ENCODE data around the gene HSPA12A. TPM values are rescaled to one million over a fixed set of nuclear protein-coding genes. Genes with fewer than 3 reads are reported as not detected.
"Not testable (repeated sequence)": the region's sequence is repeated elsewhere in the genome, so short reads cannot be mapped to it uniquely, and the experiment has no call there.

Gene HSPA12A
- total RNA-seq, 1 experiment from 2014 or later: 9.0 TPM

DNA sequence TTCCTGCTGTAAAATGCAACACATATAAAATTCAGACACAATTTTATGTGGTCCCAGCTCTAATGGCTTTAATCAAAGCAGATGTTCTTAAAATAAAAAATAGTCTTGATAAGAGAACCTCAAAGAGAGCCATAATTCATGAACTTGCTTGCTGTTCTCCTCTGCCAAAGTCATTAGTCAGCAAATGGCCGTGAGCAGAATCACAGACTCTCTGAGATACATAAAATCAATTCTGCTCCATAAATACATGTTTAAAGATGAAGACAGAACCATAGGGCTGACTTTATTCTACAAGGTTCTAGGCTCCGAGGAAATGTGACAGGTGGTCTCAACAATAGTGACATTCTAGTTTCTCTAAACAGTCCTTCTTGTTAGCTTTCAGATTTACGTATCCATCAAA, 29.8 kb downstream of the HSPA12A start:
- Histone ChIP-seq H3K4me3 (no peak overlapping the region), H3K27me3 (replicated peaks) (no peaks in the 10 kb centered on the region), H3K36me3 (no peaks in the 10 kb centered on the region), H3K9me3 (replicated peaks) (no peaks in the 10 kb centered on the region), H3K27ac (no peak overlapping the region), H3K4me1 (replicated peaks) (no peaks in the 10 kb centered on the region)
- no peak for DNase-seq (ENCODE audit: low read depth in 1 of 2, low spot score in 2 of 2)

DNA sequence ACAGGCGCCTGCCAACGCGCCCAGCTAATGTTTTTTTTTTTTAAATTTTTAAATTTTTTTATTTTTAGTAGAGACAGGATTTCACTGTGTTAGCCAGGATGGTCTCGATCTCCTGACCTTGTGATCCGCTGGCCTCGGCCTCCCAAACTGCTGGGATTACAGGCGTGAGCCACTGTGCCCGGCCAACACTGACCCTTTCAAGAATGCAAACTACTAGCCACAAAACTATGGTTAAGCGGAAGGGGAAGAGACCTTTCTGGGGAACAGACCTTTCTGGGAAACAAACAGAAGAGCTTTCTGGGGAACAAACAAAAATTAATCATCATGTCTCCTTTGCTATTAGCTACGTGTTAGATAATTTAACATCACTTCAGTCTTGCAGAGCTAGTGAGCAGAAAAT, 30.6 kb downstream of the HSPA12A start:
- H3K9me3 ChIP-seq (replicated peaks); H3K27ac ChIP-seq; H3K4me1 ChIP-seq (replicated peaks); DNase-seq (ENCODE audit: low read depth in 1 of 2, low spot score in 2 of 2); H3K4me3 ChIP-seq; H3K27me3 ChIP-seq (replicated peaks); H3K36me3 ChIP-seq: not testable (repeated sequence)

DNA sequence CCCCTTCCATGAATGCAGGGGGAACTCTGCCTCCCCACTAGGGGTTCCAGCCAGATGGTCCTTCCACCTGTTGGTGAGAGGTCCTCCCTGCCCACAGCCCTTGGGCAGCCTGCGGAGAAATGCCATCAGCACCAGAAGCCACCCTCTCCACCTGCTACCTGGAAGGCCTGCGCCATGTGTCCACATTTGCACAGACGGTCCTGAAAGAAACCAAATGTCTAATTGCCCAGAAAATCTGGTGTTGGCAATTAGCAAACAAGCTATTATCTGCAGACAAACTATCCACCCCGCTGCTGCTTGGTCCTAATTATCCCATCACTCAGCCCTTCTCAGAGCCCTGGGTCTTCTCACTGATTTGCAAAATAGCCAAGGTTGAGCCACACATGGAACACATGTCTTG, 32.3 kb downstream of the HSPA12A start:
- Histone ChIP-seq H3K27ac (no peak overlapping the region), H3K9me3 (replicated peaks) (no peaks in the 10 kb centered on the region), H3K36me3 (no peaks in the 10 kb centered on the region), H3K4me1 (replicated peaks) (no peaks in the 10 kb centered on the region), H3K4me3 (no peak overlapping the region), H3K27me3 (replicated peaks) (no peaks in the 10 kb centered on the region)
- DNase-seq (ENCODE audit: low read depth in 1 of 2, low spot score in 2 of 2): no peak

DNA sequence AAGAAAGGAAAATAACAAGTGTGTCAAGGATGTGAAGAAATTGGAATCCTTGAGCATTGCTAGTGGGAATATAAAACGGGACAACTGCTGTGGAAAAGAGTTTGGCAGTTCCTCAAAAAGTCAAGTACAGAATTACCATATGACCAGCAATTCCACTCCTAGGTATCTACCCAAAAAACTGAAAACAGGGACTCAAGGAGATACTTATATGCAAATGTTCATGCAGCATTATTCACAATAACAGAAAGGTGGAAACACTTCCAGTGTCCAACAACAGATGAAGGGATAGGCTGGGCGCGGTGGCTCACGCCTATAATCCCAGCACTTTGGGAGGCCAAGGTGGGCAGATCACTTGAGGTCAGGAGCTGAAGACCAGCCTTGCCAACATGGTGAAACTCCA, 33.5 kb downstream of the HSPA12A start:
- H3K27me3 ChIP-seq (replicated peaks): no peaks in the 10 kb centered on the region
- H3K9me3 ChIP-seq (replicated peaks): no peaks in the 10 kb centered on the region
- no peak overlapping the region for H3K27ac ChIP-seq
- H3K4me3 ChIP-seq: no peak overlapping the region
- H3K36me3 ChIP-seq: no peaks in the 10 kb centered on the region
- H3K4me1 ChIP-seq (replicated peaks): no peaks in the 10 kb centered on the region
- no peak for DNase-seq (ENCODE audit: low read depth in 1 of 2, low spot score in 2 of 2)

DNA sequence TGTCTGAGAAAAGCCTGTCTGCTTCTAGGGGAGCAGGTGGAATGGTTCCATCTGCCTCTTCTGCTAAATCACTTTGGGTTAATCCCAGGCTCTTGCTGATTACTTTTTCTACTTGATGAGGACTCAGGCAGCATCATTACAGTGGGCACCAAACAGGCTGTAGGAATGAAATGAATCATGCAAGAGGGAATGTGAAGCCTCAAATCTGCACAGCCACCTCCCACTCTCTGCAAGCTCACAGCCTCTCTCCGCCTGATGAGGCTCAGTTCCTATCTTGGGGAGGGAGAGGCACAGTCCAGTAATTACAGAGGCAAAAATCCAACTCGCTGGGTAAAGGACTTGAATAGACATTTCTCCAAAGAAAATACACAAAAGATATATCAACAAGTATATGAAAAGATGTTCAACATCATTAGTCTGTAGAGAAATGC, 34.0 kb downstream of the HSPA12A start:
- Histone ChIP-seq H3K27me3 (replicated peaks) (no peaks in the 10 kb centered on the region), H3K4me1 (replicated peaks) (no peaks in the 10 kb centered on the region), H3K9me3 (replicated peaks) (no peaks in the 10 kb centered on the region), H3K4me3 (no peak overlapping the region), H3K36me3 (no peaks in the 10 kb centered on the region), H3K27ac (no peak overlapping the region)
- no peak for DNase-seq (ENCODE audit: low read depth in 1 of 2, low spot score in 2 of 2)

DNA sequence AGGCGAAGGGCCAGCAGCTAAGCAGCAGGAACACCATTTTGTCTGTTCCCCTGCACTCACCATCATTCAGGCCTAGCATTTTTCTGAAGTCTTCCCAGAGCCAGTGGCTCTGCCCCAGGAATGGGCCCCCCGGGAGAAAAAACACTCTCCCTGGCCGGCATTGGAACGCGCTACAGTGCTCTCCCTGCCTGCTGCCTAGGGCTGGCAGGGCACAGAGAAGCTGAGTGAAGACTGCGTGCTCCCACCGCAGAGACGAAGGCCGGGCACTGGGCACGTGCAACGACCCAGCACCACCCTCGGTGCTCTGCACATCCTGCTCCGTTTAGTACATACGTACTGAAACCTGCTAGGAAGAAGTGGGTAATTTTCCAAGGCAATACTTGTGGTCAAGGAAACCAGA, 34.4 kb downstream of the HSPA12A start:
- no peaks in the 10 kb centered on the region for H3K27me3 ChIP-seq (replicated peaks)
- H3K36me3 ChIP-seq: no peaks in the 10 kb centered on the region
- no peak overlapping the region for H3K27ac ChIP-seq
- DNase-seq (ENCODE audit: low read depth in 1 of 2, low spot score in 2 of 2): no peak
- H3K4me3 ChIP-seq: no peak overlapping the region
- no peaks in the 10 kb centered on the region for H3K9me3 ChIP-seq (replicated peaks)
- no peaks in the 10 kb centered on the region for H3K4me1 ChIP-seq (replicated peaks)

DNA sequence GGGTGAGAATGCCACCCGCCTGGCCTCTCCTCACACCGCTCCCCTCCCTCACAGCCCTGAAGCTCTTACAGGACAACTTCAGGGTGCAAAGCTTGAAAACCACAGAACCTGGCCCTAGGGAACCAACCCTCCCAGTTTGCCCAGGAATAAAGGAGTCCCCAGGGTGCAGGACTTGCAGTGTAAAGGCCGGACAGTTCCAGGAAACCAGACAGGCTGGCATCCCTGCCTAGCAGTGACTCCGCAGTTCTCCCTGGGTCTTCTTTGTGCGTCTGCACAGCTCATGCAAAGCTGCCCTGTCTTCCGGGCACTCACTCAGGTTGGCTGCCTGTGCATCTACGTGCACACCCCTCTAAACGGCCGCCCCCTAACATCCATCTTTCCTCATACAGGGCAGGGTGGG, 36.1 kb downstream of the HSPA12A start:
- H3K4me1 ChIP-seq (replicated peaks): no peaks in the 10 kb centered on the region
- no peak overlapping the region for H3K4me3 ChIP-seq
- no peaks in the 10 kb centered on the region for H3K36me3 ChIP-seq
- H3K27ac ChIP-seq: no peak overlapping the region
- H3K9me3 ChIP-seq (replicated peaks): no peaks in the 10 kb centered on the region
- H3K27me3 ChIP-seq (replicated peaks): no peaks in the 10 kb centered on the region
- DNase-seq (ENCODE audit: low read depth in 1 of 2, low spot score in 2 of 2): no peak

DNA sequence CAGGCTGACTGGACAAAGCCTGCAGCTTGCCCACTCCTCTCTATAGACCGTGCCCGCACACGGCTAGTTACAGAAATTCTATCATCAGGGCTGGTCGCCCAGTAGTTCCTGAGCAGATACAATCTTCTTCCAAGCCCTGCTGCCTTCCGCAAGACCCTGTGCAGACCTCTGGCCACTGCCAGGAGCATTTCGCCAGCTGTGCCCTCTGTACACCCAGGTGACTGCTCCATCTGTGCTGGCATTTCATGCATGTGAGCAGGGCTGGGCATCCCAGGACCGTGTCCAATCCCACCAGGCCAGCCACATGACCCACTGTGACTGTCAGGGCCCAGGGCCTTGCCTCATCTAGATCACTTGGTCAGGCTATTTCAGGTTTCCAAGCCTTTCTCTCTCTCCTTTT, 36.9 kb downstream of the HSPA12A start:
- Histone ChIP-seq H3K36me3 (no peaks in the 10 kb centered on the region), H3K4me1 (replicated peaks) (no peaks in the 10 kb centered on the region), H3K4me3 (no peak overlapping the region), H3K27ac (no peak overlapping the region), H3K9me3 (replicated peaks) (no peaks in the 10 kb centered on the region), H3K27me3 (replicated peaks) (no peaks in the 10 kb centered on the region)
- DNase-seq (ENCODE audit: low read depth in 1 of 2, low spot score in 2 of 2): no peak

DNA sequence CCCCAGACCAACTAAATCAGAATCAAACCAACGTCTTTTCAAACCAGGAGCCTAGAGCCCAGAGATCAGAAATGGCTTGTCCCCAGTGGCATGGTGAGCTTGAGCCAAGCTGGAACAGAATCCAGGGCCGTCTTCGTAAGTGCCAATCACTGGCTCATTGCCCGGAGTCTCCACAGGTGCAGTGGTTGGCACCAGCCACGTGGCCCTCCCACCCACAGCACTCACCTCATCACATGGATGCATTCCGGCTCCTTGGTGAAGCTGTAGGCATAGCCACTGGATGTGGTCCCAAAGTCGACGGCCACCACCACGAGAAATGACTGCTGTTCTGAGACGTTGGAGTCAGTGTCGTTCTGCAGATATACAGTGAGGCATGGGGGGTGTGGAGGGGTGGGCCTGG, 37.4 kb downstream of the HSPA12A start:
- Histone ChIP-seq H3K27ac (no peak overlapping the region), H3K4me1 (replicated peaks) (no peaks in the 10 kb centered on the region), H3K27me3 (replicated peaks) (no peaks in the 10 kb centered on the region), H3K36me3 (no peaks in the 10 kb centered on the region), H3K9me3 (replicated peaks) (no peaks in the 10 kb centered on the region), H3K4me3 (no peak overlapping the region)
- DNase-seq (ENCODE audit: low read depth in 1 of 2, low spot score in 2 of 2): no peak

DNA sequence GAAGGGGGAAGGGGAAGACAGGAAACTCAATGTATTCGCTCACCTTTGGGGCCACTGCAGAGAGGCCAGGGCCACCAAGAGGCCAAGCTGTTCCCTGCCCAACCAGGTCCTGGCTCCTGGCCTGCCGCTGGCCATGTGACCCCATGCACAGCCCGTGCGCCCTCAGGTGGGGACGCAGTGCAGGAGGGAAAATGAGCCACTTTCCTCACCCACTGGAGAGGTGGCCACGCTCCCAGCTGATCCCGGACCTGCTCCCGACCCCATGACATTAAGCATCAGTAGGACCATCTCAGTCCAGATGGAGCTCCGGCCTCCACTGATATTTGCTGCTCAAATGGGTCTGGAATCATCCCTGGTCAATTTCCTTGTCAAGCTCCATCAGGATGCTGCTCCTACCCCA, 40.2 kb downstream of the HSPA12A start:
- no peak overlapping the region for H3K4me3 ChIP-seq
- no peak for DNase-seq (ENCODE audit: low read depth in 1 of 2, low spot score in 2 of 2)
- no peak overlapping the region for H3K27ac ChIP-seq
- H3K4me1 ChIP-seq (replicated peaks): no peaks in the 10 kb centered on the region
- no peaks in the 10 kb centered on the region for H3K27me3 ChIP-seq (replicated peaks)
- peaks cover 2% of the 10 kb centered on the region; the same call in 1 of the 2 replicates for H3K36me3 ChIP-seq
- H3K9me3 ChIP-seq (replicated peaks): no peaks in the 10 kb centered on the region

DNA sequence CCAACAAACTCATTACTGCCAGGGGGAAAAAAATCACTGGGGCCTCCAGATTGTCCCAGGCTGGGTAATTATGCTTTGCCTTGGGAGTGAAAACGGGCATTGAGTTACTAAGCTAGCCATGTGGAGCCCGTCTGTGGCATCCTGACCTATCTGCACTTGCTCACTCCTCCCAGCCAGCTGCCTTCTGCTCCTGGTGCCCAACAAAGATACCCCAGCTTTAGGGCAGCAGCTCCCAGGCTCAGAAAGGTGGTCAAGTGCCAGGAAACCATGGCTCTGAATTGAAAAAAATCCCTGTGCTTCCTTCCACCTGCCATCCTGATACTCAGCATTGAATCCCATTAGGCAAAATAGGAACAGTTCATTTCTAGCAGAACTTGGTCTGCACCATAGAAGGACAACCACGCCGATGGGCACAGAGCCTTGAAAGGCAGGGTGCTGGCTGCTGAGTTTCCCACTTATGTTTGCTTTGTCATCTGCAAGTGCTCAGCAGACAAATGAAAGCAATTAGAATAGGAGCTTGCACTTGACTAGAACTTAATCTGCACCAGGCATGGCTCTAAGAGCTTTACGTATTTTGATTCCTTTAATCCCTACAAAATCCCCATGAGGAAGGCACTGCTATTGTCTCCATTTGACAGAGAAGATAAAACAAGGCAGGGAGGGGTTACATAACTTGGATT, 42.8 kb downstream of the HSPA12A start:
- peaks cover 2% of the 10 kb centered on the region; the same call in 1 of the 2 replicates for H3K36me3 ChIP-seq
- DNase-seq (ENCODE audit: low read depth in 1 of 2, low spot score in 2 of 2): no peak
- peaks cover 4% of the 10 kb centered on the region for H3K4me1 ChIP-seq (replicated peaks)
- H3K27ac ChIP-seq: no peak overlapping the region
- H3K9me3 ChIP-seq (replicated peaks): no peaks in the 10 kb centered on the region
- no peak overlapping the region for H3K4me3 ChIP-seq
- no peaks in the 10 kb centered on the region for H3K27me3 ChIP-seq (replicated peaks)

DNA sequence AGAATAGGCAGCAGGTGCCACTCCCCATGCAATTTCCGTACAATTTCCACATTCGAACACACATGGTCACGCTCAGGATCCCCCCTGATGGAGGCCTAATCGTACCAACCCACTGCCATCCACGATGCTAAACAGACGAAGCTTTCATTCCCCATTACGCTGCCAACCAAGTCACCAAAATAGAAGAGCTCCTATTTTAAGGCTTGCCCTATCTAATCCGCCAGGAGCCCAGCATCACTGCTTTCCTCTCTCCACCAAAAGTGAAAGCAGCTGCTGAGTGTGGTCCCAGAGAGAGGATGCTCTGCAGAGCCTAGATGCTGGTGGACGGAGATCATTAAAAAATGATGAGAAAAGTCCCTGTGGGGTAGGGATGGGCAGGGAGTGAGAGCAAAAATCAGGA, 43.3 kb downstream of the HSPA12A start:
- no peak overlapping the region for H3K4me3 ChIP-seq
- no peak for DNase-seq (ENCODE audit: low read depth in 1 of 2, low spot score in 2 of 2)
- H3K36me3 ChIP-seq: peaks cover 2% of the 10 kb centered on the region; the same call in 1 of the 2 replicates
- no peak overlapping the region for H3K27ac ChIP-seq
- no peaks in the 10 kb centered on the region for H3K9me3 ChIP-seq (replicated peaks)
- H3K27me3 ChIP-seq (replicated peaks): no peaks in the 10 kb centered on the region
- peaks cover 9% of the 10 kb centered on the region for H3K4me1 ChIP-seq (replicated peaks)

DNA sequence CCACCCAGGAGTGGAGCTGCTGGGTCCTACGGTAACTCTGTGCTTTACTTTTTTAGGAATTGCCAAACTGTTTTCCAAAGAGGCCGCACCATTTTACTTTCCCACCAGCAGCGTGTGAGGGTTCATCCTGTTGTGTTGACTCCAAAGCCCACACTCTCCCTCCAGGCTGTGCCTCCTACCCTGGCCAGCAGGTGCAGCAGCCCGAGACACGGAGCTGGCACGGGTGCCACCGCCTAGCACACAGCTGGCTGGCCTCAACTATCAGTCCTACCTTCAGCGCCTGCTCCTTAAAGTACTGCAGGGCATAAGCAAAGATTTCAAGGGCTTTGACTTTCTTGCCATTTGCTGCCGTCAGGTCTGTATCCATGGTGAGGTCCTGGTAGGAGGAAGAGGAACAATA, 44.0 kb downstream of the HSPA12A start:
- H3K36me3 ChIP-seq: peaks cover 2% of the 10 kb centered on the region; the same call in 1 of the 2 replicates
- no peak for DNase-seq (ENCODE audit: low read depth in 1 of 2, low spot score in 2 of 2)
- H3K9me3 ChIP-seq (replicated peaks): no peaks in the 10 kb centered on the region; the same call in 1 of the 2 replicates
- no peaks in the 10 kb centered on the region for H3K27me3 ChIP-seq (replicated peaks)
- H3K27ac ChIP-seq: no peak overlapping the region
- H3K4me1 ChIP-seq (replicated peaks): peaks cover 16% of the 10 kb centered on the region
- H3K4me3 ChIP-seq: no peak overlapping the region

DNA sequence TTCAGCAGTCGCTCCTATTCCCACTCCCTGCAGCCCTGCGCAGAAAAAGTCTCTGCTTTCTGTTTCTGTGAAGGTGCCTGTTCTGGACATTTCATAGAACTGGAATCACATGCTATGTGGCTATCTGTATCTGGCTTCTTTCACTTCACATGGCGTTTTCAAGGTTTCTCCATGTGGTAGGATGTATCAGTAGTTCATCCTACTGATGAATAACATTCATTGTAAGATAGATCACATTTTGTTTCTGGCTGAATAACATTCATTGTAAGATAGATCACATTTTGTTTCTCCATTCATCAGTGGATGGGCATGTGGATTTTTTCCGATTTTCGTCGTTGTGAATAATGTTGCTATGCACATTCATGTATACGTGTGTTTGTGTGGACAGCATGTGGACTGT, 44.5 kb downstream of the HSPA12A start:
- Histone ChIP-seq H3K36me3 (peaks cover 2% of the 10 kb centered on the region; the same call in 1 of the 2 replicates), H3K9me3 (replicated peaks) (no peaks in the 10 kb centered on the region; the same call in 1 of the 2 replicates), H3K27ac (no peak overlapping the region), H3K4me1 (replicated peaks) (peaks cover 21% of the 10 kb centered on the region), H3K27me3 (replicated peaks) (no peaks in the 10 kb centered on the region), H3K4me3 (no peak overlapping the region)
- DNase-seq (ENCODE audit: low read depth in 1 of 2, low spot score in 2 of 2): no peak

DNA sequence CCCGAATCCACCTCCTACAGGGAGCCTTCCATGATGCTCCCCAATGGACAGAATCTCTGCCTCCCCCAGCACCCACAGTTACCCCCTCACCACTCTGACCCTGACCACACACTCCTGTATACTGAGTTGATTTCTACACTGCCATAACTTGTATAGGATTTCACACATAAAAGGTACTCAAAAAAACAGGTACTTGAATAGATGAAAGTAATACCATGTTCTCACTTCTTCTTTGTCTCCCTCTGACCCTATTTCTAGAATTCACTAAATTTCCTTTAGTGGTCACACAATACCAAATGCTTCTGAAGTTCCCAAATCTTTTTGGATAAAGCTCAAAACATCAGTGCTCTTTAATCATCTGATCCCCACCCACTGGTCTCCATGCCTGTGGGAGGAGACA, 45.4 kb downstream of the HSPA12A start:
- no peak for DNase-seq (ENCODE audit: low read depth in 1 of 2, low spot score in 2 of 2)
- H3K27me3 ChIP-seq (replicated peaks): no peaks in the 10 kb centered on the region

More for the DNA sequence above, 45.4 kb downstream of the HSPA12A start:
- Histone ChIP-seq H3K4me1 (replicated peaks) (peaks cover 21% of the 10 kb centered on the region), H3K27ac (no peak overlapping the region), H3K4me3 (no peak overlapping the region), H3K36me3 (peaks cover 2% of the 10 kb centered on the region; the same call in 1 of the 2 replicates), H3K9me3 (replicated peaks) (no peaks in the 10 kb centered on the region; the same call in 1 of the 2 replicates)
